ENCODE data around the gene C18orf32.
"Not testable (repeated sequence)": the region's sequence is repeated elsewhere in the genome, so short reads cannot be mapped to it uniquely, and the experiment has no call there.

C18orf32 gene

DNA sequence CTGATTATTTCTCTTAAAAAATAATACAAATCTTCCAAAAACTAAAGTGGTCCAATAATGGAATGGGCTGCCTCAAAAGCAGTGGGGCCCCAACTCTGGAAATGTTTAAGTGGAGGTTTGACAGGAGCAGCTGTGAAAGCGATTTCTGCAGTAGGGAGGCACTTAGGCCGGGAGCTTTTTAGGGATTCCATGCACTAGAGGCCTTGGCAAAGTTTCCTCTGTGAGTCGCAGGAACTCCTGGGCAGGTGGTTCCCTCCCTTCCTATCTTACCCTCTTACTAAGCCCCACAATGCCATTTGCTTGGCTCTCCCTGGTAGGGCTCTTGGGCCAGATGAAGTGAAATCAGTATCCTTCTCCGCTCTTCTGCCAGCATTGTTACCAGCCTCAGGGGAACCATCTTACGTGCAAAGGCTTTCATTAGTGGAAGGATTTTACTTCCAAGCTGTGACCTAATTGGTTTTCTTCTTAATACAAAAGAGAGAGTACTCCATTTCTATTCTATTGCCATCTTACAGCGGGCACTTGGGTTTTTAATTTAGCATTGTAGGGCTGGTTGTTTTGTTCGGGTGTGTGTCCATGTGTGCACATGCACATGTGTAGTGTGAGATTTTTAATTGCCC is 34.3 kb upstream of the C18orf32 start:
- Histone ChIP-seq H3K4me3 (no peak overlapping the region), H3K9me3 (no peaks in the 10 kb centered on the region), H3K4me1 (no peaks in the 10 kb centered on the region), H3K9ac (no peak overlapping the region), H4K20me1 (no peaks in the 10 kb centered on the region), H3K4me2 (no peak overlapping the region), H3K27me3 (no peaks in the 10 kb centered on the region), H3K27ac (no peak overlapping the region), H3K36me3 (no peaks in the 10 kb centered on the region)
- no peak for TF ChIP-seq Cebpa-rat (IDR thresholded peaks at IDR 0.05)

DNA sequence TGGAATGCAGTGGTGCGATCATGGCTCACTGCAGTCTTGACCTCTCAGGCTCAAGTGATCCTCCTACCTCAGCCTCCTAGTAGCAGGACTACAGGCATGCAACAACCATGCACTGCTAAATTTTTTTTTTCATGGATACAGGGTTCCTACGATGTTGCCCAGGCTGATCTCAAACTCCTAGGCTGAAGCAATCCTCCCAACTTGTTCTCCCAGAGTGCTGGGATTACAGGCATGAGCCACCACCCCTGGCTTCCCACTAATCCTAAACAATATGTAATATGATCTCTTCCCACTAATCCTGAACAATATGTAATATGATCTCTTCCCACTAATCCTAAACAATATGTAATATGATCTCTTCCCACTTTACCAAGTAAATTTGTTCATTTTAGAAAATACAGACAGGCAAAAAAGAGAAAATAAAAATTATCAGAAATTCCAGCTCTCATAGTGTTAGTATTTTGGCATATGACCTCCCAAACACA is 33.7 kb upstream of the C18orf32 start:
- H3K9ac ChIP-seq, result no peak overlapping the region
- H3K9me3 ChIP-seq, result no peaks in the 10 kb centered on the region
- no peak for TF ChIP-seq Cebpa-rat (IDR thresholded peaks at IDR 0.05)
- no peak overlapping the region for H3K4me3 ChIP-seq
- no peak overlapping the region for H3K27ac ChIP-seq
- H3K4me2 ChIP-seq, result no peak overlapping the region
- no peaks in the 10 kb centered on the region for H3K36me3 ChIP-seq
- 0 out of 2 replicates have a peak, but pooled peaks cover 2% of the 10 kb centered on the region for H3K4me1 ChIP-seq
- H3K27me3 ChIP-seq, result no peaks in the 10 kb centered on the region
- H4K20me1 ChIP-seq, result no peaks in the 10 kb centered on the region

DNA sequence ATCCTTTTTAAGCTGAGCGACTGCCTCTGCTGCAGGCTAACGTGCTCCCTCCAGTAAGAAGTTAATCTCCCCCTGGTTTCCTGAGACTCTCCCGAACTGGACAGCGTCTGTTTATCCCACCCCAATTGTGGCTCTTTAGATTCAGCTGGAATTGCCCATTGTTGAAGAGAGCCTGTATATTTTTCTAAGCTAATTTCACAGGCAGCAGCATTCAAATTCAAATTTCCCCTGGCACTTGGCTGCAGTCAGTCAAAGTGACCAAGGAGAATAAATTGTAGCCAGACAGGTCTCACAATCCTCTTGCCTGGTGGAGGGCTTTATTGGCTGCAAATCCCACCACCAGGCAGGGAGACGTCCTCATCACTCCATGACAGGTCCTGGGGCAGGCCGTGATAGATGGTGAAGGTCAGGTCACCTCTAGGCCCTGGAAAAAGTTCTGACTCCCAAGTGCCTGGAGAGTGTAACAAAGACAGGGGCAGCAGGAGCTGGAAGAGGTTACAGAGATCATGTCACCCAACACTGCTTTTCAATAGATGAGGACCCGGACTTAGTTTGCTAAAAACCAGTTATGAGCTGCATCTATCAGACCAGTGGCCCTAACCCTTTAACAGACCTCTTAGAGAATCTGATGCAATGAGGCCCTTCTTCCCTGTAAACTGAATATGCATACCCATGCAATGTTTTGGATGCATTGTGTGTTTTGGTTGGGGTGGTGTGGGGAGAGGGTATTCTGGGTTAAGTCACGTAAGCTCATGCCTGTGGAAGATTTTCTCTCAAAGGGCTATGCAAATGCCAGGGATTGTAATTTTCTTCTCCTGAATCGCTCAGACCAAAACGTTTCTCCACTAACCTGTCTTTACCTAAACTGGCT is 32.3 kb upstream of the C18orf32 start:
- no peak for TF ChIP-seq Cebpa-rat (IDR thresholded peaks at IDR 0.05)
- no peak overlapping the region for H3K4me2 ChIP-seq
- no peaks in the 10 kb centered on the region for H3K27me3 ChIP-seq
- no peak overlapping the region for H3K27ac ChIP-seq
- H4K20me1 ChIP-seq, result no peaks in the 10 kb centered on the region
- no peak overlapping the region for H3K4me3 ChIP-seq
- H3K9ac ChIP-seq, result no peak overlapping the region
- no peaks in the 10 kb centered on the region for H3K9me3 ChIP-seq
- H3K36me3 ChIP-seq, result no peaks in the 10 kb centered on the region
- H3K4me1 ChIP-seq, result 0 out of 2 replicates have a peak, but pooled peaks cover 4% of the 10 kb centered on the region

DNA sequence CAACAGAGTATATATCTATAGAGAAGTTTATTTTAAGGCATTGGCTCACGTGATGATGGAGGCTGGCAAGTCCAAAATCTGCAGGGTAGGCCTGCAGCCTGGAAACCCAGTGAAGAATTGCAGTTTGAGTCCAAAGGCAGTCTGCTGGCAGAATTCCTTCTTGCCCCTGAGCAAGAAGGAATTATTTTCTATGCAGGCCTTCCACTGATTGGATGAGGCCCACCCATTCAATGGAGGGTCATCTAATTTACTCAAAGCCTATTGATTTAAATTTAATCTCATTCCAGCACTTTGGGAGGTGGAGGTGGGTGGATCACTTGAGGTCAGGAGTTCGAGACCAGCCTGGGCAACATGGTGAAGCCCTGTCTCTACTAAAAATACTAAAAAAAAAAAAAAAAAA is 30.4 kb upstream of the C18orf32 start:
- H3K4me3 ChIP-seq, result no peak overlapping the region
- 0 out of 2 replicates have a peak, but pooled peaks cover 4% of the 10 kb centered on the region for H3K4me1 ChIP-seq
- H4K20me1 ChIP-seq, result no peaks in the 10 kb centered on the region
- no peak overlapping the region for H3K4me2 ChIP-seq
- H3K9me3 ChIP-seq, result no peaks in the 10 kb centered on the region
- H3K9ac ChIP-seq, result no peak overlapping the region
- no peak for TF ChIP-seq Cebpa-rat (IDR thresholded peaks at IDR 0.05)
- H3K27ac ChIP-seq, result no peak overlapping the region
- H3K27me3 ChIP-seq, result no peaks in the 10 kb centered on the region
- H3K36me3 ChIP-seq, result no peaks in the 10 kb centered on the region

DNA sequence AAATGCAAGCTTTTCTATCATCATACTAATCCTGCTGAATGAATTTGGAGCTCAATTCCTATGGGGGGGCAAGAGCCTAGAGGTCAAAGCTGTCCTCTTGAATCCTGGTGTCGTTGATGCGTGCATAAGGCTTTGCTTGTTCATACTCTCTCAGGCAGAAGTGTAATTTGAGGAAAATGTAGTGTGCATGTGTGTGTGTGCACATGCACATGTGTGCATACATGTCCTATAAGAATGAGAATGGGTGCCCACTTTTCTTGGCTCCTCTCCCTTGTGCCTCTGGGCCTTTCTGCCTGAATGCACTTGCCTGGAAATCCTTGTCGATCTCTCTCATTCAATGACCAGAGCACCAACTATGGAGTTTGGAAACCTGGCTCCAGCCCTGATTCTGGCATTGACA is 28.5 kb upstream of the C18orf32 start:
- H3K27me3 ChIP-seq, result no peaks in the 10 kb centered on the region
- H3K9ac ChIP-seq, result no peak overlapping the region
- H3K4me1 ChIP-seq, result 0 out of 2 replicates have a peak, but pooled peaks cover 4% of the 10 kb centered on the region
- no peak for TF ChIP-seq Cebpa-rat (IDR thresholded peaks at IDR 0.05)
- no peaks in the 10 kb centered on the region for H3K36me3 ChIP-seq
- no peaks in the 10 kb centered on the region for H3K9me3 ChIP-seq
- H4K20me1 ChIP-seq, result no peaks in the 10 kb centered on the region
- H3K4me3 ChIP-seq, result no peak overlapping the region
- no peak overlapping the region for H3K27ac ChIP-seq
- no peak overlapping the region for H3K4me2 ChIP-seq

DNA sequence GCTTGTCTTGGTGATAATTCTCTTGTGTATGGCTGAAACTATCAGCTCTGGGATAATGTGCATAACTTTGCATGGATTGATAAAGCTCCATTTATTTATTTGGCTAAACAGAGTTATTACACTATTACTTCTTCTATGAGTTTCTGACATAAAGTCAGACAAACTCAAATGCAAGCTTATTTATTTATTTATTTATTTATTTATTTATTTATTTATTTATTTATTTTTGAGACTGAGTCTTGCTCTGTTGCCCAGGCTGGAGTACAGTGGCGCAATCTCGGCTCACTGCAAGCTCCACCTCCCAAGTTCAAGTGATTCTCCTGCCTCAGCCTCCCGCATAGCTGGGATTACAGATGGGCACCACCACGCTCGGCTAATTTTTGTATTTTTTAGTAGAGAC is 28.0 kb upstream of the C18orf32 start:
- H4K20me1 ChIP-seq, H3K9ac ChIP-seq, H3K36me3 ChIP-seq, H3K27ac ChIP-seq, H3K27me3 ChIP-seq, H3K9me3 ChIP-seq, H3K4me1 ChIP-seq, H3K4me2 ChIP-seq, H3K4me3 ChIP-seq: not testable (repeated sequence)

DNA sequence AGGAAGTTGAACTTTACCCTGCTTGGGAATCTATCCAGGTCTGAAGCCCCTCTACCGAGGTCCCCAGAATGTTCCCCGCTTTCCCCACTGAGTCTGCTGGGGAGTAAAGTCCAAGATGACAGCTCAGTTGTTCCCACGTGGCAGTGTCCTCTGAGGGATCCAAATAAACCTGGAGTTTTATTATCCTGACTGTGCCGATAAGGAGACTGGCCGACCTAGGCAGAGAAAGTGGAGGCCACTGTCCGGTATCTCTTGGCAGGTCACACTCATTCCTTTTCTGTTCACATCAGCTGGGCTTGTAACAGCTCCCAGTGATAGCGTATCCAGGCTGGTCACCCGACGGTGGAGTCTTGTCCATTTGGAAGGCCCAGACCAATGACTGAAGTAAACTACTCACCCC is 27.5 kb upstream of the C18orf32 start:
- Histone ChIP-seq H3K4me2 (no peak overlapping the region), H3K27me3 (no peaks in the 10 kb centered on the region), H3K36me3 (no peaks in the 10 kb centered on the region), H3K4me1 (0 out of 2 replicates have a peak, but pooled peaks cover 4% of the 10 kb centered on the region), H3K9me3 (no peaks in the 10 kb centered on the region), H3K9ac (no peak overlapping the region), H3K27ac (no peak overlapping the region), H3K4me3 (no peak overlapping the region), H4K20me1 (no peaks in the 10 kb centered on the region)
- no peak for TF ChIP-seq Cebpa-rat (IDR thresholded peaks at IDR 0.05)

DNA sequence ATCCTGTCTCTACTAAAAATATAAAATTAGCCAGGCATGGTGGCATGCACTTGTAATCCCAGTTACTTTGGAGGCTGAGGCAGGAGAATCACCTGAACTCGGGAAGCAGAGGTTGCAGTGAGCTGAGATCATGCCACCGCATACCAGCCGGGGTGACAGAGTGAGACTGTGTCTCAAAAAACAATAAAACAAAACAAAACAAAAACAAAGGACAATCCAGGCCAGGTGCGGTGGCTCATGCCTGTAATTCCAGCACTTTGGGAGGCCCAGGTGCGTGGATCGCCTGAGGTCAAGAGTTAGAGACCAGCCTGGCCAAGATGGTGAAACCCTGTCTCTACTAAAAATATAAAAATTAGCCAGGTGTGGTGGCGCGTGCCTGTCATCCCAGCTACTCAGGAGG is 25.8 kb upstream of the C18orf32 start:
- not testable (repeated sequence) for H3K9me3 ChIP-seq, H3K4me3 ChIP-seq, H3K27ac ChIP-seq, H3K36me3 ChIP-seq, H4K20me1 ChIP-seq, H3K9ac ChIP-seq, H3K27me3 ChIP-seq, H3K4me1 ChIP-seq, H3K4me2 ChIP-seq

DNA sequence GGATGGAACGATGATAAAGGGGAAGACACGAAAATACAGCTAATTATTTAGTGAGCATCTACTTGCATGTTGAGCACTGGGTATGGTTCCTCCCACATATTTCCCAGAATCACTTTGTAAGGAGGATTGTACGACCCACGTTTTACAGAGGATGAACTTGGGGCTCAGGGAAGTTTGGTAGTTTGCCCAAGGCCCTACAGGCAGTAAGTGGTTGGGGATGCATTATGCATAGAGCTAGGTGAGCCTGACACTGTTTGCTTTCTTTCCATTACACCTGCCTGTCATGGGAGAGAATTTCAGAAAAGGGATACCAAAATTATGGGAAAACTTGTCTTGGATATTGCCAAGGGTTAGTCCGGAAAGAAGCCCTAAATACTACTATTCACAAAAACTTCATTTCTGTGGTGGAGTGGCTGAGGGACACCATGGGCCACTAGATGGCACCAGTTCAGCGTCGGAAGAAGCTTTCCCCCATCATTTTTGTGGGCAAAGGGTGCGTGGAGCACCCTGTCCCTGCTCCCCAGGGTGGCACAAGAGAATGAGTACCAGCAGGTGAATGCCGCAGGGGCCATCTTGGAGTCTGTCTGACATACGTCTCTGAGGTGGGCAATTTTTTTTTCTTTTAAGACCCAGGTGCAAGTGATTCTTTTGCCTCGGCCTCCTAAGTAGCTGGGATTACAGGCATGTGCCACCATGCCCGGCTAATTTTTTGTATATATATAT is 23.5 kb upstream of the C18orf32 start:
- Histone ChIP-seq H3K9ac (no peak overlapping the region), H3K27me3 (no peaks in the 10 kb centered on the region), H3K36me3 (no peaks in the 10 kb centered on the region), H3K4me1 (no peaks in the 10 kb centered on the region), H3K4me3 (no peak overlapping the region), H3K9me3 (no peaks in the 10 kb centered on the region), H4K20me1 (no peaks in the 10 kb centered on the region), H3K27ac (no peak overlapping the region), H3K4me2 (no peak overlapping the region)
- TF ChIP-seq Cebpa-rat (IDR thresholded peaks at IDR 0.05), result no peak

DNA sequence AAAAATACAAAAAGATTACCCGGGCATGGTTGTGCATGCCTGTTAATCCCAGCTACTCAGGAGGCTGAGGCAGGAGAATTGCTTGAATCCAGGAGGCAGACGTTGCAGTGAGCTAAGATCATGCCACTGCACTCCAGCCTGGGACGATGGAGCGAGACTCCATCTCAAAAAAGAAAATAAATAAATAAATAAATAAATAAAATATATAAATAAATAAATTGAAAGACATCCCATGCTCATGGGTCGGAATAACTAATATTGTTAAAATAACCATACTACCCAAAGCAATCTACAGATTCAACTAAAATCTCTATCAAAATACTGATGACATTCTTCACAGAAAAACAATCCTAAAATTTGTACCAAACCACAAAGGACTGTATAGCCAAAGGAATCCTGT is 19.4 kb upstream of the C18orf32 start:
- H3K9ac ChIP-seq, H3K4me1 ChIP-seq, H3K9me3 ChIP-seq, H3K27me3 ChIP-seq, H4K20me1 ChIP-seq, H3K36me3 ChIP-seq, H3K4me2 ChIP-seq, H3K27ac ChIP-seq, H3K4me3 ChIP-seq: not testable (repeated sequence)
